Uterus (tissue), 4 donors: ENCODE measurements around the gene IQGAP2. TPM values are rescaled to one million over a fixed set of nuclear protein-coding genes. Genes with fewer than 3 reads are reported as not detected.

Experiments used
- DNase-seq, 2 donors: peaks; one replicate each; pipeline ENCODE4 v3.0.0-alpha.2; 2019 to 2020
- H3K27ac ChIP-seq, 2 donors: fragments of 200-600 bp; sonication (generic); 1 replicate in 1 of 2; 2 replicates in 1 of 2; pipeline ENCODE4 v1.5.1; 2016 to 2018
- H3K27me3 ChIP-seq, 2 donors: fragments of 200-600 bp; sonication (generic); one replicate each; pipeline ENCODE4 v1.5.1; 2018 to 2019; ENCODE audit warnings: control low read depth in 1 of 2
- H3K36me3 ChIP-seq, 2 donors: fragments of 200-600 bp; sonication (generic); one replicate each; pipeline ENCODE4 v1.5.1; 2019; ENCODE audit warnings: control low read depth in 1 of 2
- H3K4me1 ChIP-seq, 2 donors: fragments of 200-600 bp; sonication (generic); one replicate each; pipeline ENCODE4 v1.5.1; 2018 to 2019; ENCODE audit warnings: control low read depth in 1 of 2
- H3K4me3 ChIP-seq, 2 donors: fragments of 200-600 bp; sonication (generic); 1 replicate in 1 of 2; 2 replicates in 1 of 2; pipeline ENCODE4 v1.5.1; 2018 to 2019; ENCODE audit warnings: mild to moderate bottlenecking in 1 of 2
- H3K9me3 ChIP-seq, 2 donors: fragments of 200-600 bp; sonication (generic); one replicate each; pipeline ENCODE4 v1.5.1; 2019; ENCODE audit warnings: control low read depth in 1 of 2
- POLR2A ChIP-seq, 2 donors: fragments of 450-650 bp; IDR thresholded peaks; one replicate each; pipeline ENCODE4 v1.6.1; 2016; ENCODE audit warnings: antibody characterized with exemption in 2 of 2, mild to moderate bottlenecking in 1 of 2, moderate library complexity in 1 of 2
- intact Hi-C: fragments of 100-400 bp; cut with DNase I; formaldehyde crosslinking; loops from one replicate; pipeline ENCODE4 v1.15.1; 2023; ENCODE audit warnings: low total_unique reads
- total RNA-seq, 4 donors: library from RNA; depleted of rRNA in 3 of 4; stranded (reverse); fragments of >200 nt in 3 of 4; gene quantifications; one replicate each; pipeline versions ENCODE4 v1.1.0 to v1.2.4, GENCODE V29; 2014 to 2023
- TF ChIP-seq, protein P1 (sequence below), 4 experiments: fragments of 200-600 bp in 2 of 4; fragments of 450-650 bp in 2 of 4; sonication (generic) in 2 of 4; IDR thresholded peaks; one replicate each; pipeline ENCODE4 v1.5.1; 2016 to 2019; ENCODE audit warnings: antibody characterized with exemption in 4 of 4, mild to moderate bottlenecking in 2 of 4, moderate library complexity in 1 of 4
- donor health status: DM: yes; HTN: yes; CAD: no.

The IQGAP2 gene
- total RNA-seq, 4 donors from 2014 or later = 7.1 to 49.2 (median 9.4) TPM

DNA sequence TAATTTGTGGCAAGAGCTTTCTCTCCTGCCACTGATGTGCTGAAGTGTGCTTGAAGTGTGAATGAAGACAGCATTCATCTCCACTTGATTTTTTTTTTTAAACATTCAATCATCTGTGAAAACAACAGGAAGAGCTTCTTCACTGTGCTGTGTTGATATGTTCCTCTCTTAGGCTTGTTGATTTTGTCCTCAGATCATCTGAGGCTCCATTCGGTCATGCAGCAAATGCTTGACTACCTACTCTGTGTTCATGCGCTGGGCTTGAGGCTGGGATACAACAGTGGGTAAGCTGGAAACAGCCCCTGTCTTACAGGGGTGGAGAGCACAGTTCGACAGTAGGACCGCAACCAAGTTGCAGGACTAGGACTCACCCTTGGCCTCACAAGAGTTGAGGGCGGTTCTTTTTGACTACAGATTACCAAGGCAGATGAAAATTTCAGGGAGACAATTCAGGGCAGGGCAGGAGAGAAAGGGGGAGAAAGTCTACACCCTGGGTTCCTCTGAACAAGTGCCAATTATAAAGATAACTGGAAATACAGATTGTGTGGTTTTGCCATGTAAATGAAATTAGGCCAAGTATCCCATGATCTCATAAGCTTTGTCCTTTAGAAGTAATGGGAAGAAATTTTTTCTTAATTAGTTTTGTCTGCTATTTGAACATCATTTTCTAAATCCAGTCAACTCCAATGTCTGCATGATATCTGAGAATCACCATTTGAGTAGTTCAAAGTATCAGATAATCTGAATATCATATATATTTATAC, 281.9 kb downstream of the IQGAP2 start:
- Histone ChIP-seq H3K27ac (no peak overlapping the region), H3K4me3 (no peak overlapping the region), H3K9me3 (no peaks in the 10 kb centered on the region), H3K36me3 (no peaks in the 10 kb centered on the region), H3K4me1 (no peaks in the 10 kb centered on the region), H3K27me3 (no peaks in the 10 kb centered on the region)
- no peak for TF ChIP-seq POLR2A (IDR thresholded peaks at IDR 0.05)
- TF ChIP-seq, protein P1, sequence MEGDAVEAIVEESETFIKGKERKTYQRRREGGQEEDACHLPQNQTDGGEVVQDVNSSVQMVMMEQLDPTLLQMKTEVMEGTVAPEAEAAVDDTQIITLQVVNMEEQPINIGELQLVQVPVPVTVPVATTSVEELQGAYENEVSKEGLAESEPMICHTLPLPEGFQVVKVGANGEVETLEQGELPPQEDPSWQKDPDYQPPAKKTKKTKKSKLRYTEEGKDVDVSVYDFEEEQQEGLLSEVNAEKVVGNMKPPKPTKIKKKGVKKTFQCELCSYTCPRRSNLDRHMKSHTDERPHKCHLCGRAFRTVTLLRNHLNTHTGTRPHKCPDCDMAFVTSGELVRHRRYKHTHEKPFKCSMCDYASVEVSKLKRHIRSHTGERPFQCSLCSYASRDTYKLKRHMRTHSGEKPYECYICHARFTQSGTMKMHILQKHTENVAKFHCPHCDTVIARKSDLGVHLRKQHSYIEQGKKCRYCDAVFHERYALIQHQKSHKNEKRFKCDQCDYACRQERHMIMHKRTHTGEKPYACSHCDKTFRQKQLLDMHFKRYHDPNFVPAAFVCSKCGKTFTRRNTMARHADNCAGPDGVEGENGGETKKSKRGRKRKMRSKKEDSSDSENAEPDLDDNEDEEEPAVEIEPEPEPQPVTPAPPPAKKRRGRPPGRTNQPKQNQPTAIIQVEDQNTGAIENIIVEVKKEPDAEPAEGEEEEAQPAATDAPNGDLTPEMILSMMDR (IDR thresholded peaks at IDR 0.05) = no peak
- intact Hi-C loops = no loop called here
- no peak for DNase-seq

DNA sequence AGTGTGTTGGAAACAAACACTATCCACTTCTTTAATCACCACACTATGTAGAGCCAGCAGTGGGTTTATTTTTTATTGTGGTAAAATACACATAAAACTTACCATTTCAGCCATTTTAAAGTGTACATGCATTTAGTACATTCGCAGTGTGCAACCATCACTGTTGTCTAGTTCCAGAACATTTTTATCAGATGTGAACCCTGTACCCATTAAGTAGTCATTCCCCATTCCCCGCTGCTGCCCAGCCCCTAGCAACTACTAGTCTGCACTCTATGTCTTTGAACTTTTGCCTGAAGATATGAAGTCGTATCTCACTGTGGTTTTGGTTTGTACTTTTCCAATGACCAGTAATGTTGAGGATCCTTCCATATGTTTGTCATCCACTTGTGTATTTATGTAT, 282.6 kb downstream of the IQGAP2 start:
- no peak for DNase-seq
- TF ChIP-seq, protein P1 (IDR thresholded peaks at IDR 0.05) = no peak
- TF ChIP-seq POLR2A (IDR thresholded peaks at IDR 0.05) = no peak
- intact Hi-C loops = no loop called here
- H3K9me3 ChIP-seq = no peaks in the 10 kb centered on the region
- no peaks in the 10 kb centered on the region for H3K4me1 ChIP-seq
- H3K27me3 ChIP-seq = no peaks in the 10 kb centered on the region
- no peaks in the 10 kb centered on the region for H3K36me3 ChIP-seq
- H3K4me3 ChIP-seq = no peak overlapping the region
- no peak overlapping the region for H3K27ac ChIP-seq

DNA sequence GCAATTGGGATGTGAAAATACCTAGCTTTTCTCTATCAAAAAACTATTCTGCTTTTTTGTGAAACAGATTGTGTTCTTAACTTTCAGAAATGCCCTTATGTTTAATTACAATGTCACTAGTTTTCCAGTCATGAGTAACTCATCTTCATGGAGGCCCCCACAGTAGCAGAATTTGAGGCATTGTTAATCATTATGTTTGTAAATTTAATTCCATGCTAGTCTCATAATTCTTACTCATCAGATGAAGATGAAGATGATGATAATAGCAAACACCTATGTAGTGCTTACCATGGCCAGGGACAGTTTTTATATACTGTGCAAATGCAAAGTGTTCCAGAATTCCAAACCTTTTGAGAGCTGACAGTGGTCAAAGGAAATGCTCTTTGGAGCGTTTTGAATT, 285.1 kb downstream of the IQGAP2 start:
- H3K9me3 ChIP-seq = no peaks in the 10 kb centered on the region
- no peaks in the 10 kb centered on the region for H3K36me3 ChIP-seq
- H3K27ac ChIP-seq = no peak overlapping the region
- no peaks in the 10 kb centered on the region for H3K4me1 ChIP-seq
- H3K27me3 ChIP-seq = no peaks in the 10 kb centered on the region
- intact Hi-C loops = no loop called here
- no peak for DNase-seq
- no peak overlapping the region for H3K4me3 ChIP-seq
- TF ChIP-seq, protein P1 (IDR thresholded peaks at IDR 0.05) = no peak
- TF ChIP-seq POLR2A (IDR thresholded peaks at IDR 0.05) = no peak

DNA sequence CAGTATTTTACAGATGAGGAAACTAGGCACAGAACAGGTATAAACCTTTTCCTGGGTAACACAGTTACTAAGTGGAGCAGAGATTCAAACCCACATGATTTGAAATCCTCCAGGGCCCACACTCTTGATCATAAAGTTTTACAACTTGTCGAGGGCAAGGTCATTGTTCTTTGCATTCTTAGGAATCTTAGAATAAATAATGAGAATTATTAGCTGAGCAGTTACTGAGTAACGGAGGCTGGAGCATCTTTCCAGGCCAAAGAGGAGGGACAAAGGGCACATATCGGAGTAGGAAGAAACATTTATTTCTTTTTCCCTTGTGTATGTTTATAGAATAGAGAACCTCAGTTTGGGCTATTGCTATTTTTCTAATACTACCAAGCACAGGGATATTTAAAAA, 285.8 kb downstream of the IQGAP2 start:
- intact Hi-C loops = no loop called here
- no peak for DNase-seq
- H3K27me3 ChIP-seq = no peaks in the 10 kb centered on the region
- H3K27ac ChIP-seq = no peak overlapping the region
- H3K4me1 ChIP-seq = no peaks in the 10 kb centered on the region
- TF ChIP-seq, protein P1 (IDR thresholded peaks at IDR 0.05) = no peak
- TF ChIP-seq POLR2A (IDR thresholded peaks at IDR 0.05) = no peak
- no peak overlapping the region for H3K4me3 ChIP-seq
- no peaks in the 10 kb centered on the region for H3K36me3 ChIP-seq
- no peaks in the 10 kb centered on the region for H3K9me3 ChIP-seq

DNA sequence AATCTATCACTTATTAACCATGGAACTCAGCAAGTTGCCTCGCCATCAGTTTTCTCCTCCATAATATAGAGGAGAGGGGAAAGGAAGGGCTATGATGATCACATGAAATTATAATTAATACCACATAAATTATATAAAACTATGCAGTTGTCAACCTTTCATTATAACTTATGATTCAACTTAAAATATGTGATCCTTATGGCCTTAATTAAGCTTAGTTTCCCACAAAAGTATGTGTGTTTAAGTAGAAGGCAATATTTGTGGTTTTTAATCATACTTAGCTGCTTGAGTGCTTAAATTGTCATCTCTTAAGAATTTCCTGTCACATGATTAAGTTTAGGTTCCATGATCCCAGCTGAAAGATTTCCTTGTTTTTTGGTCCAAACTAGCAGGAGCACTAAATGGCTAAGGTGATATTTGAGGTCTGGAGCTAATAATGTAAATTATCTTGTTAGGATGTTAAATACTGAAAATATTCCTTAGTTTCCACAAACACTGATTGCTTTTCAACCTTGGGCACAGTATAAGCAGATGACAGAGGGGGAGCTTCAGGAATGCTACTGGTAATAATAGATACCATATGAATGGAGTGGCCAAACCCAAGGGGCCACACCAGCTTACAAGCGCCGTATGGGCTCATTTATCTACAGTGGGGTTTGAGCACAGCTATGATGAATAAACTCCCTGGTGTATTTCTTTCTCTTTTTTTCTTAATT, 286.4 kb downstream of the IQGAP2 start:
- H3K4me3 ChIP-seq = no peak overlapping the region
- no peaks in the 10 kb centered on the region for H3K9me3 ChIP-seq
- TF ChIP-seq, protein P1 (IDR thresholded peaks at IDR 0.05) = no peak
- no peak for TF ChIP-seq POLR2A (IDR thresholded peaks at IDR 0.05)
- intact Hi-C loops = no loop called here
- H3K4me1 ChIP-seq = no peaks in the 10 kb centered on the region
- DNase-seq = no peak
- H3K36me3 ChIP-seq = no peaks in the 10 kb centered on the region
- peak overlapping the region in 1 of 2 donors; percentile 12 for H3K27ac ChIP-seq
- no peaks in the 10 kb centered on the region for H3K27me3 ChIP-seq
